Umbilical cord (tissue), 2 donors: ENCODE results near the gene FOXG1. TPM values are rescaled to one million over a fixed set of nuclear protein-coding genes. Genes with fewer than 3 reads are reported as not detected.

Source experiments
- DNase-seq: peaks from one replicate; pipeline ENCODE4 v3.0.0-alpha.2; 2015; ENCODE audit warnings: low spot score
- total RNA-seq: library from RNA; depleted of rRNA; stranded (reverse); fragments of >200 nt; gene quantifications from one replicate; pipeline ENCODE4 v1.2.3, GENCODE V29; 2014; ENCODE audit warnings: low replicate concordance; ENCODE audit not compliant: insufficient read depth

Gene FOXG1
- total RNA-seq: 0.24 TPM

DNA sequence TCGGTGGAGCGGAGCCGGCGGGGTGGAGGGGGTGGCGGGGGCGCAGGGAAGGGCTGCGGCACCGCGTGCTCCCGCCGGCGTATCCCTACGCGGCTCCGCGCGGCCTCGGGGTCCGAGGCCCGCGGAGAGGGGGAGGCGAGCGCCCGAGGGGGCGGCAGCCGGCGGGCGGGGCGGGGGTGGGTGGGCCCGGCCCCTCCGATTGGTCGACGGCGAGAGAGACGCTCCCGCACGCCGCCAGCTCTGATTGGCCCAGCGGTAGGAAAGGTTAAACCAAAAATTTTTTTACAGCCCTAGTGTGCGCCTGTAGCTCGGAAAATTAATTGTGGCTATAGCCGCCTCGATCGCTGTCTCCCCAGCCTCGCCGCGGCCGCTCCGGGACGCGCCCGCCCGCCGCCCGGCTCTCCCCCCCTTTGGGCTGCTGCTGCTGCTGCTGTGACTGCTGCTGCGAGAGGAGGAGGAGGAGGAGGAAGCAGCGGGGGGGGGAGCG lies at the start of gene FOXG1:
TSS of gene FOXG1 (plus strand) at position 319 of the 487 bp plus-strand sequence. CDS start 493 bp downstream, outside the sequence.
- DNase-seq: no peak

DNA sequence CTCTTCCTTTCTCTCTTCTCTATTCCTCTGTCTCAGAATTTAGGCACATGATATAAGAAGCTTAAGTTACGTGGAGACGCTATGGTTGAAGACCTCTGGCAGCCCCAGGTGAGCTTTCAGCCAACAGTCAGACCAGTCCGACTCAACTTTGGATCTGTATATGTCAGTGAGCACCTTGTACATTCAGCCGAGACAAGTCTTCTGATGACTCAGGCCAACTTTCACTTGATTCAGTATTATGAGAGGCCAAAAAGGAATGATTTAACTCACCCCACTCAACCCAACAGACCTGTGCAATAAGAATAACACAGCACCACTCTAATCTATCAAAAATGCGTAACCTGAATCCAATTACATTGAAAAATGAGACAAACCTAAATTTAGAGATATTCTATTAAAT lies 47.5 kb upstream of the FOXG1 start:
- DNase-seq: no peak

DNA sequence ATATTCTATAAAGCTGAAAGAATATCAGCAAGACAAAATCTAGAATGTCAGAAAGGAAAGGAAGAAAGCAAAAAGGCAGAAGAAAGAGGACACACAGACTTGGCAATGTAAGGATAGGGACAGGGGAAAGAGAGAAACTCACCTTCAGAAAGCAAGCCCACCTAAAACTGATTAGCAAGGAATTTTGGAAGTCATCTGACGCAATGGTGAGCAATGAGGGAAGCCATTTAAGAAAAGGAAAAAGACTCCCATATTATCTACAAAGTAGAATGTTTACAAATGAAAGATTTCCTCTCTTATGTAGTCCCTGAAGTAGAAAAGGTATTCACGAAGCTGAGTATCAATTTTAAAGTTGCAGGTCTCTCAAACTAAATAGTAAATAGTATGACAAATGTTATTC lies 35.2 kb upstream of the FOXG1 start:
- DNase-seq: no peak

DNA sequence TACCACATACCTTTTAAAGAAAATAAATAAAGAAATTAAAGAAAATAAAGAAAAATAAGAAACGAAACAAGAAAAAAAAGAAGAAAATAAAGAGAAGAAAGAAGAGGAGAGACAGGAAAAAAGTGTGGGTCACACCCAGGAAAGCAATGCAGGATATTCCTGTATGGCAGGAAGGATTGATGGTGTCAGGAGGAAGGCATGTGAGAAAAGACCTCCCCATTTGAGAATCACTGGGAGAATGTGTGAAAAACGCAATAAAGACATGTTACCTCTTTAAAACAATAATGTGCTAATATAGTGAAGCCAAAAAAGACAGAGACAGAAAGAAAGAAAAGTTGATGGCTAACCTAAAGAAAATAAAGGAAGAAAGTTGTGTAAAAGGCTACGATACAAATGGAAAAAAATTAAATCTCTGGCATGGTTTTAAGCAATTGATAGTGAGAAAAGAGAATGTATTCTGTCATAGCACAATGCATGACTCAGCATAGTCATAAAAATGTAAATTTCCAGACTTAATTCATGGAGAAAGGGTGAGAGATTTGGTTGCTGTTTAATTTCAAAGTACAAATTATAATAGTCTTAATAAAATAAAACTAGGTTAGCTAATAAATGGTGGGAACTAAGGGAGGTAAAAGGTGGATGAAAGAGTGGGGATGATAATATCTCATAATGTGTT lies 24.3 kb upstream of the FOXG1 start:
- no peak for DNase-seq

DNA sequence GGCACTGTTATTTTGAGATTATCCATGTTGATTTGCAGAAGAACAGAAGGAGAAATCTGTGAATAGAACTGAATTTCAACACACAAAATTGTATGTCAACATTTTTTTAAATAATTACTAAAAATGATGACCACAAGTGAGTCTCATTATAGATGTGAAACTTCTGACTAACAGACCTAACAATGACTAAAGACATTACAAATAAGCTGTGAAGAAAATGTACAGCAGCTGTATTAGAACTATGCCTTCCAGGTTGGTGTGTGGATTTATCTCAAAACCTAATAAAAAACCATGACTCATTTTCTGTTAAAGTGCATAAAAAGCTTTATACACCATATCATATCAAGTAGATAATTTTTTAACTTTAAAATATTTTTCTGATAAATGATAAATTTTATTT lies 22.5 kb upstream of the FOXG1 start:
- DNase-seq: no peak

DNA sequence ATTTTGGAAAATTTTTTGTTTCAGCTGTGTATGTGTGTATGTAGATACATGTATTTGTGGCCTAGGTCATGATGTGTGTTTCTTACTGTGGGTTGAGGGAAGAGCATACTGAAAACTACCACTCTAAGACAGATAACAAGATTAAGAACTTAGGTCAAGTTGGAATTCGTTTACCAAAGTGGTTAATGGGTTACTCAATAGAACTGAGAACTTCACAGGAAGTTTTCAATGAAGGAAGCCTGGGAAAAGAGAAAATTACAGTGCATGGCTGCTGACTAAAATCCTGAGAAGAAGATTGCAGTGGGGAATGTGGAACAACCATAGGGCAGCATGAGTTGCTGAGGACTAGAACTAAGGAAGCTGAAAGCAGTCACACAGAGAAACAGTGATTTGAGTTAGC lies 21.4 kb upstream of the FOXG1 start:
- DNase-seq: no peak

DNA sequence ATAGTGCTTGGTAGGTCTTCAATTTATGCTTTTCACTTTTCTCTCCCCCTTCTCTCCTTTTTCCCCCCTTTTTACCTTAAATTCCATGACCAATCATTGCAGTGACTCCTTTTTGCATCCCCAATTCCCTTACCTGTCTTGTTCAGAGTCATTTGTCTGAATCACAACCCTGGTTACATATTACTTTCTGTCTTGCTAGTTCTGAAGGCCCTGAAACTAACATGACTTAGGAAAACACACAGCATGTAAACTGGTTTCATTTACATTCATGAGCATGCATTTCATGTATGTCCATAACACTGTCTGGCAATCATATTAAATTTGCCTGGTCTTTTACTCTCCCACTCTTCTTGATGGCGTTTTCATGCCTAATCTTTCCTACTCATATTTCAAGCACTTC lies 20.3 kb upstream of the FOXG1 start:
- DNase-seq: no peak

DNA sequence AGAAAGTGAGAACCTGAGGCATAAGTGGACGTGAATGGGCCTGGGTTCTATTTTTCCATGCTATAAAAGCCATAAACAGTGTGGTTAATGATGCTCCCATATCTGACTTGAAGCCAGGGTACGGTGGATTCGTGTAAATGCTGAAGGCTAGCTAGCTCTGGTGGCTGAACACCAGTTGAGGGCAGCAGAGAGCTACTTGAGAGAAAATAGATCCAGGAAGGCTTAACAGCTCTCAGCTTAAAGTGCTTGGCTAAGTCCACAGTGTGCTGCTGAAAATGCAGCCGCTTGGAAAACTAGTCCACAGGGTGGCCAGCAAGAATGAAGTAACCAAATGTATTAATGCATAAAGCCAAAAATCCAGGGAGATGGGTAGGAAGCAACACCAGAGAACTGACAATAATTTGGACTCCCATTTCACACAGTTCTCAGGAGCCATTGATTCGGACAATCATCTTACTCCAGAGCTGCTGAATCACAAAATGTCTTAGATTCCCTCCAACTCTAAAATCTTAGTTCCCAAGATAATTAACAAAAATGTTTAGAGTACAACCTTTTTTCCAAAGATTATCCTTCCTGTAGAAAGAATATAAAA lies 15.0 kb upstream of the FOXG1 start:
- peak; percentile 34 for DNase-seq

DNA sequence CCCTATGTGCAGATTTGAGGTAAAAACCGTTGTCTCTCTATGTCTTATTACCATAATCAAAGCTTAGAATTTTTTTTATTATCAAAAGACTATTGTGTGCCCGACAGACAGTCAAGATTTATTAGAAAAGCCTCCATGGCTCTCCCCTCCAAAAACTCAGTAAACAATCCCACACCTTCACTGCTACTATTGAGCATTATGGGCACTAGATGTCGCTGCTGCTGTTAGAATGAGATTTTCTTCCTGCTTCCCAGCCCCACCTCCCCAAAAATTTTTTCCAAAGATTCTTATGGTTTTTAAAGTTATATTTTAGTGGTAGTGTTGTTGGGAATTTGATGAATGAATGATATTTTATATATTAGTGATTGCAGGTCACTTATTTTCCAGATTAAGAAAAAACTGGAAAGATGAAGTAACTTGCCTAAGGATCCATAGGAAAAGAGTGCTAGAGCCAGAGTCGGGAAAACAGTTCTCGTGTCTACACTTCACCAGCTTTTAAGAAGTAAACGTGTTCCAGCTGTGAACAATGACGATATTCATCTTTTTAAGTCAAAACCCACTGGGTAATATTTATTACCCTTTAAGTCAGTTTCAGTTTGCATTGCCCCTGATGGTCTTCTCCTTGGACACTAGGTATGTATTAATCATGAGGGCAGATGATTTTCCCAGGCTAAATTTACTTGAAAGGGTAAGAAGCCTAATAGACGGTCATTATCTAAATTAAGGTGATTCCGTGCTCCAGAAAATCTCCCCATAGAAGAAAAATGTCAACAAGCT lies 12.2 kb upstream of the FOXG1 start:
- DNase-seq: peak; percentile 46

DNA sequence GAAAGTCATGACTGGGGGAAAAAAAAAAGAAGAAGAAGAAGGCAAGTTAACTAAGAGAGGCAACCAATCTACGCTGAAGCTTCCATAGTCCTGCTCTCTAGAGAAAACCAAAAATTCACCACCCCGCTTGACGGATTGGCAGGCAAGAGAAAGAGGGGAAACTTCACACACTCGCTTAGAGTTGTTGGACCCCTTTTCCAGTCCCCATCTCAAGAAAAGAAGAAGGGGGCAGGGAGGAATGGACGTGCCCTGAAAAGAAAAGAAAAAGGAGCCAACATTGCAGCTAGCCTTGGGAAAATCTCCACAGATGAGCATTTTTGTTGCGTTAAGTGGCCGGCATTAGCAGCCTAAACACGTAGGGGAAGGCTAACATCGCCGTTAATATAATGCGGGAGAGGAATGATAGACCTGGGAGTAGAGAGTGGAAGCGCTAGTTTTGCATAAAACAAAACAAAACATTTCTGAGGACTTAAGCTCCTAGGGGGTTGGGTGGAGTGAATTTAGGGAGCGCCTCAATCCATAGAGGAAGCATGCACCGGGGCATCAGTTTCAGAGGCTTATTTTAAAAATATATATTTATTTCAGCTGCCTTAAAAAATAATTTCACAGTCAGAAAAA lies 11.3 kb upstream of the FOXG1 start:
- no peak for DNase-seq

DNA sequence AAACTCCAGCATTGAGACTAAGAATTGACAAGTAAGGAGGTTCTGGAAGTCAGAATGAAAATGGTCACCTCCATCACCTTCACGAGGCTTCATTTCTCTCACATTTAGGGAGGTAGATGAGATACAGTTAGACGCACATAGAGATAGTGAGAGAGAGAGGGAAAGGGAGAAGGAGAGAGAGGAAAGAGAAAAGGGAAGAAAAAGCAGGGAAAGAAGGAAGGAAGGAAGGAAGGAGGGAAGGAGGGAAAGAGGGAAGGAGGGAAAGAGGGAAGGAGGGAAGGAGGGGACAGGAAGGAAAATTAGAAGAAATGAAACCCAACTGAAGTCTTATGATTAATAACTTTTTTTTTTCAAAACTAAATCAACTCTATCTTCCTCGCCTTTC lies 10.7 kb upstream of the FOXG1 start:
- no peak for DNase-seq

DNA sequence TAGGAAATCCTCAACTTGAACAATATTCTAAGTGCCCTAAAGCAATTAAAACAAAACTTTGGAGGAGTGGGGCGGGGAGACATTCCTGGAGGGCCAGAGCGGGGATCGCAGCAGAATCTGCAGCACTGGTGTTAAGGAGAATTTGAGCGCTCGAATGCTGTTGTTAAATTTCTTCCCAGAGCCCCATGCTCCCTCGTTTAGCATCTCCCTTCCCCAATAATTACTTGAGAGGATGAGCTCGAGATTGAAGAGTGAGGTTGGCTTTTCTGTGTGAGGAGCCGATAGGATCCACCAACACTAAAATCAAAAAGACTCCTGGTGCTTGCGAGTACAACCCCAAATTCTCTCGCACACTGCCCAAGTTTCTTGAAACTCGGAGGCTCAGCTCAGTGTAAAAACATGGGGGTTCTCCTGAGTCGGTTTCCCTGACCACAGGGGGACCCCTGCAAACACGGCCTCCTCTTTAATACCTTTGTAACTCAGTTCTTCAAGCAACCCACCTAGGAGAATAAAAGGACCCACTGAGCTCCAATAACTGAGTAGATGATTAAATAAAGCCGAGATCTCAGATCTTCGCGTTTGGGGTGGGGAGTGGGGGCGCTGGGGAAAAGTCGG lies 10.2 kb upstream of the FOXG1 start:
- DNase-seq: no peak

DNA sequence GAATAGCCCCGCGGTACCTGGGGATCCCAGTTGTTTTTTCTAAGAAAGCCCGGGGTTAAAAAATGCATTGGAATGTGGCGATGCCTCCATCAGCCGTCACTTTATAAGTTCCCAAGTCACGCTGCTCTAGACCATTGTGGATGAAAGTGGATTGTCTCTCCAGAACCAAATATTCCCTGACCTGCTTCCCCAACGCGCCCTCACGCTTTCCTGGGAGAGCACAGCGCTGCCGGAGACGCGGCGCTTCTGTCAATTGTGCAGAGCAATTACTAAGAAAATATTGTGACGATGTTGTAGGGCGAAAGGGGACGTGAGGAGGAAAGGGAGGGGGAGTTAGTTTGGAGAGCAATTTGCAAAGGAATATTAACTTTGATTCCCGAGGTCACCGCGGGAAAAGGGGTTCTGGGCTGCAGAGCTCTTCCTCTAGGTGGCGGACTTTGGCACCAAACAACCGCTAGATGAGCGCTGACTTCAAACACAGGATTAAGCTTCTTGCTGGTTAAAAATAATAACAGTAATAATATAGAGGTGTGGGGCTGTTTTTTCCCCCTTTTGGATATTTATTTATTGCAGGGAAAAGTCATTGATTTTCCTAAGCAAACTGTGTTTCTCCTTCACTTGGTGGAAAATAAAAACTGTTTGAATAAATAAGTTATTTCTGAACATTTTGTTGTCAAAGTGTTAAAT lies 9.6 kb upstream of the FOXG1 start:
- no peak for DNase-seq

DNA sequence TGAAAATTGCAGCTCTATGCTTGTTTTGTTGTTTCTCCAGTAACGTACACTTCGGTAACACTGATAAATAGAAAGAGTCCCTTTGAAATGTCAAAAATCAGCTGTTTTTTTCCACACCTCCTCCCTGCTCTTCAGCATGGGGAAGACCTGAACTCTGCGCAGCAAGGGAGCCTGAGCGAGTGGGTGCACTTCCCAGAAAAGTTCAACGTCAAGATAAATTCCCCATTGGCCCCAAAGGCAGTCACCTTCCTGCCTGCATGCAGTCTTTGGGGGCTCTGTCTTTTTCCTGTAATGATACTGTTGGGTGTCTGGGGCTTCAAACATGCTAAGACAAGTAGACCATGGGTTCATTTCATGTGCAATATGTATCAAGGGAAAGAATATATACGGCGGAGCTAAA lies 8.8 kb upstream of the FOXG1 start:
- DNase-seq: no peak

DNA sequence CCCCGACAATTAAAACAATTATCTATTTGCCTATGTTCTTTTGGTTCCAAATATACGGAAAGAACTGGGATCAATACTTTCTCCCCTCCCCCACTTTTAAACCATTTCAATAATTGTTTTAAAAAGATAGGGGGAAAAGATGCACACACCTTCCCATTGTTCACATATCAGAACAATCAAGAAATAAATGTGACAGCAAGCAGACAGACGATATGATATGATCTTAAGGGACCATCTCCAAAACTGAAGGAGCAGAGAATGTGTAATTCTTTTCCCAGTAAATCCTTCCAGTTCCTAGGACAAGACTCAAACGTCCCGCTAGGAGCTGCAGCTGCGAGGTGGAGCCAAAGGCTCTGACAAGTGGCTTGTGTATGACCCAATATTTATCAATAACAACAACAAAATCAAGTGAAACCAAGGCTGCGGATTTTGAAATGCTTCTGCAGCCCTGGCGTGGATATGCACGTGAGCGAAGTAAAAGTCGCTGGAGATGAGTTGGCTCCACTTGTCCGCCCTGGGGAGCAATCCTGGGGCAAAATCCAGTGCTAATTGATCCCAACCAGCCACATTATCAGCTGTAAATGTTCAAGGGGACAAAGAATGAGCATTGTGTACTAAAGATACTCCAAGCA lies 8.2 kb upstream of the FOXG1 start:
- DNase-seq: no peak

DNA sequence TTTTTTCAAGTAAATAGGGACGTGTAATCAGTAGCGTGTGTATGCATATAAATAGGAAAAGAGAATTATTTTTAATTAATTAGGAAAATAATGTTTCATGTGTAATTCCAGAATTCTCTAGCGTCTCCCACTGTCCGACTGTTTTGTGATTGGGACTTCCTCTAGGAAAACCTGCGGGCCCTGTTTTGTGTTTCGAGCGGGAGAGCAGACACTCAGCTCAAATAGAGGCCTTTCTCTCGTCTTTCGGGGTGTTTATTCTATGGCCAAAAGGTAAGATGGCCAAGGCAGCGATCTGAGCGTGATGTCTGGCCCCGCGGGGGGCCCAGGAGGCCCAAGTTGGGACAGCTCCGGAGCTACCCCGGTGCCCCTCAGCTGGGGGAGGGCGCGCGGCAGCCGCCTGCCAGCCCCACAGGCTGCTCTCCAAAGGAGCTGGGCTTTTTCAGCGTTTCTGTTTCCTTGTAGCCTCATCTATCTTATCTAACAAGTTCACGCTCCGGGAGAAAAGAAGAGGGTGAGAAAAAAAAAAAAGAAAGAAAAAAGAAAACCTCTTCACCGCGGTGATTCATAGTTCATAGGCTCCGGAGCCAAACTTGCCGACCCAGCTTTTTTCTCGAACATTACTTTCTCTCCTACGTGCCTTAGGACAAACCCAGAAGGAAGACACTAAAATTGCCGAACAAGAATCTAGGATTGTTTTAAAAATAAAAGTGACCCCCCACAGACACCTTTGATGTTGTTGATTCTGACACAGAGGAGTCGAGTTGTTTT lies 7.5 kb upstream of the FOXG1 start:
- DNase-seq: no peak

DNA sequence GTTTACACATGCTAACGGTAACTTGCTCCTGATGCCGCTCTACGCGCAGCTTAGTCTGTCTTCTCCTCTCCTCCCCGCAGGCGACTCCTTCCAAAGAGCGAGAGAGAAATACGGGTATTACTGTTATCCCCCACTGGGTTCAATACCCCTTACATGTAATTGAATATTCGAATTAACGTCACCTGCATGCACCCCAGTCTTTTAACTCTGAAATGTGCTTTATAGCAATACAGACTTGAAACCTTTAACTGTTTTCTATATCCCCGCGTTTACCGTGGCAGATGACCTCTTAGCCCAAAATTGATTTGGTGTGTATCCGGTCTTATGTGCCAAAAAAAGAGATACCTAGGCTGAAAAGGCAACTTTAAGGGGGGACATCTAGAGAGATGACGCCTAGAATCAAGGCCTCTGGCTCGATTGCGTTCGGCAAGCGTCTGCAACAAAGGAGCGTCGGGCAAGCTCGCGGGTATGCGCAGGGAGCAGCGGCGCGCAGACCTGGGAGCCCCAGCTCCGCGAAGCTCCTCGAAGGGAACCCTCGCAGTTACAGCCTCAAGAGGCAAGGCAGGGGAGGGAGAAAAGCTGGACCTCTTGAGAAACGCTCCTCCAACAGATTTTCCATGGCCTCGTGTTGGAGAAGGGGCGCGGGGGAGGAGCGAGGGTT lies 6.8 kb upstream of the FOXG1 start:
- no peak for DNase-seq

DNA sequence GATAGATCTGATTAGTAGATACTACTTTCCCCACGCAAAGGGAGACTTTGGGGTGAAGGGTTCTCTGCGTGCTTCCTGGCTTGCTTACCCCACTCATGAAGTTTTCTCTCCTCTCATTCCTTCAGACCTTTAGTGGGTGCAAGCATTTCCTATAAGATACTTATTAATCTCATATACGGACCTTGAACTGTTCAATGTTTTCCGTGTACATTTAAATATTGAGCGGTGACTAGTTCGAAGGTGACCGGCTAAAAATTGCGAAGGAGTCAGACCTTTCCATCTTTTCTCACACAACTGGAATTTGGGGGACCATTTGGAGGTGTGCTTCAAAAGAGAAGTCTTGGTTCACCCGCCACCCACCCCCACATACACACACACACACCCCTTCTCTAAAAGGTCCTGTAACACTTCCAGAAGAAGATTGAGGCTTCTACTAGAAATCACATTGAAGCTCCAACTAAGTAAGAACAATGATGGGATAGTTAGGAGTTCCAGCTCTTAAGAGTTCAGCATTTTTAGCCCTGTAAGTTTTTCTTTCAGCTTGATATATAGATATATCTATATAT lies 6.1 kb upstream of the FOXG1 start:
- DNase-seq: no peak
